ENCODE results near the gene DLG2.
A peak's percentile ranks its signal among the peaks of the same experiment; 100 is the strongest.
"Not testable (repeated sequence)": the region's sequence is repeated elsewhere in the genome, so short reads cannot be mapped to it uniquely, and the experiment has no call there.

Gene DLG2

GRCh38 chr11:83779876-83780275 lies 1847.3 kb downstream of the DLG2 start:
- no peak for DNase-seq (ENCODE audit: low spot score)

GRCh38 chr11:83778596-83778995 lies 1848.5 kb downstream of the DLG2 start:
- DNase-seq (ENCODE audit: low spot score) = no peak

DNA sequence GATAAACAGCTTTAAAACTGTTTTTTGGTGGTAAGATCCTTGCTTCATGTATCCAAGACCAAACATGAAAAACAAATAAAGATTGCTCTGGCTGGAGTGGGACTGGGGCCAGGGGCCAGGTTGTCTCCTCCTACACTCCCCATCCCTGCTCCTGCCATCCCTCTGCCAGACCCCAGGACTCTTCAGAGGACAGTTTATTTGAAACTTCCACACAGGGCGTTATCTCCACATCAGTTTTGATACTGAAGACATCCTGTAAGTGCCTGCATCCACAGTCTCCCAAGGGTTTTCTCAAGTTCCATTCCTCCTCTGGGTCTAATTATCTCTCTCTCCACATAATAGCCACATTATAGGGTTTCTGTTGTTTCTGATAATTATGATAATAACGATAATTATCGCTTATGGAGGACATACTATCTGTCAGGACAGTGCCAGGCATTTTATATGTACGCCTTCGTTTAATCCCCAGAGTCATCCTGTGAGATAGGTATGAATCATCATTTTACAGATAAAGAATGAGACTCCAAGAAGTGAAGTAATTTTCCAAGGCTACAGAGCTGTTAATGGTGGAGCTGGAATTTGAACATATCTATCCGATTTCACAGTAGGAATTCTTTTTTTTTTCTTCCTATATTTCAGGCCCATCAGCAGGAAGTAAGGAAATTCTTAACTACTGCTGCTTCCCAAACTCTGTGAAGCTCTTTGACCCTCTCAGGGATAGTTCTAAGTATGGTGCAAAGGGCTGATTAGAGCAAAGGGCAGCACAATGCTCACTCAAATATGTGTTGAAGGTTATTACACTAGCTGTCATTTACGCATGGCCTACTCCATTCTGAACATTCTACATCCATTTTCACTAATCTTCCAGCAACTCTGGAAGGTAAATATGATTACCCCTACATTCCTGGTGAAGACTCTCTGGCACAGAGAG lies 1852.9 kb downstream of the DLG2 start:
- no peak for DNase-seq (ENCODE audit: low spot score)

DNA sequence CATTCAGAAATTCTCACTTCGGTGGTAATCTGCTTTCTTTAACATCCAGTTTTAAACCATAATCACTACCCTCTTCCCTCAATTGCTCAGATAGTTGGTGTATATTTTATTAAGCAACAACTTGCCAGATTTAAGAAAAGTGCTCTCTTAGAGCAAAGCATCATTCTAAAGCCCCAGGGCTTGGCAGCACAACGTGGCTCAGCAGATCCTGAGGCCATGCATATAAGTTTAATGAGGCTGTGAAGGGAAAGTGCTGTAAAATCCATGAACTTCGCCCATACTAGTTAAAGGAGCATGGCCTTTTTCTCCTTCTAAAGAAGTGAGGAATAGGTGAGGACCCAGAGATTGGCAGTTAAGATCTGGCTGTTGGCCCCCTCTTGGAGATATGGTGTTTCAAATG lies 1858.7 kb downstream of the DLG2 start:
- DNase-seq (ENCODE audit: low spot score) = no peak

- no peak for DNase-seq (ENCODE audit: low spot score)
These were observed 1860.2 kb downstream of the DLG2 start for GRCh38 chr11:83766932-83767331.

DNA sequence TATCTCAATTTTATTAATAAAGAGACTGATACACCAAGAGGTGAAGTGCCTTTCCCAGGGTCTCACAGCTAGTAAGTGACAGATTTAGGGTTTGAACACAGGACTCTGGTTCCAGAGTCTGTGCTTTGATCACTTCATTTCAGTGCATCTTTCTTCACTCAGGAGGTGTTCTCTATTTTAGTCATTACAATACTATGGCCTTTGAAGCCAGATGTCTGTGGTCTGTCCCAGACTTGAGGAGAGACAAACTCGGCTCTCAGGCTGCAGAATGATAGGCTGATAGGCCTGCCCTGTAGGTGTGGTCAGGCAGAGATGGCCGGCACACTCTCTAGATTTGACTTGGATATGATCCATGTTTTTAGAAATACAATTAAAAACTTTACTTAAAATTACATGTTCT lies 1862.5 kb downstream of the DLG2 start:
- no peak for DNase-seq (ENCODE audit: low spot score)

DNA sequence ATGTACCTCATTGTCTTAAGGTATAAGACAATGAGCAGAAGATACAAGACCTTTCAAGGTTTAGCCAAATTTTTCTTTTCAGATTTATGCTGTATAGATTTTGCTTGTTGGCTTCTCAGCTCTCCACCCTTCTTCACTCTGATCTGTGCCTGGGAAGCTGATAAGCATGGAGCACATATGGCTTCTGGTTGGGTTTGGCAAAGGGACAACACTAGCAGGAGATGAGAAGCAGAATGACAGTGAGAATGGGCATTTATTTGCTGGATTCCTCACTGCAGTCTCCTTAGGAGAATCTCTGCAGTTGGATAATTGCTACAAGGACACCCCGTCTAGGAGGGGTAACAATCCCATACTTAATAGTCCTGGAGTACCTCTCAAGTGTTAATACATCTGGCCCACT lies 1866.2 kb downstream of the DLG2 start:
- no peak for DNase-seq (ENCODE audit: low spot score)

DNA sequence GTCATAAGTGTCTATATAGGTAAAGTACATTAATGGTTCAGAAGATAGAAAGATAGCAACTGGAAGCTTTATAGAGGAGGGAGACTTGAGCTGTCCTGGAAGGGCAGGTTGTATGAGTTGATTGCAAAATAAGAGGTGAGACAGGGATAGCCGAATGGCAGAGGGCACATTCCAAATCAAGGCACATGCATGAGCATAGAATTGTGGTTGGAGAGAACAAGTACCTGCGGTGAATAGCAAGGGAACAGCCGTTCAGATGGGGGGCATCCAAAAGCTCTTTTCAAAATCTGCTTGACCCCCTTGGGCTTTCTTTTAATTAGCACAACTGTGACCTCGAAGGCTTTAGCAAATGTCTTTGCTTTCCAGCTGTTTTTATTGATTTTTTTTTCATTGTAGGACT lies 1868.0 kb downstream of the DLG2 start:
- no peak for DNase-seq (ENCODE audit: low spot score)

- no peak for DNase-seq (ENCODE audit: low spot score)
These were observed 1876.1 kb downstream of the DLG2 start for GRCh38 chr11:83751041-83751440.

GRCh38 chr11:83746921-83747585 lies 1880.1 kb downstream of the DLG2 start:
- DNase-seq (ENCODE audit: low spot score) = no peak

DNA sequence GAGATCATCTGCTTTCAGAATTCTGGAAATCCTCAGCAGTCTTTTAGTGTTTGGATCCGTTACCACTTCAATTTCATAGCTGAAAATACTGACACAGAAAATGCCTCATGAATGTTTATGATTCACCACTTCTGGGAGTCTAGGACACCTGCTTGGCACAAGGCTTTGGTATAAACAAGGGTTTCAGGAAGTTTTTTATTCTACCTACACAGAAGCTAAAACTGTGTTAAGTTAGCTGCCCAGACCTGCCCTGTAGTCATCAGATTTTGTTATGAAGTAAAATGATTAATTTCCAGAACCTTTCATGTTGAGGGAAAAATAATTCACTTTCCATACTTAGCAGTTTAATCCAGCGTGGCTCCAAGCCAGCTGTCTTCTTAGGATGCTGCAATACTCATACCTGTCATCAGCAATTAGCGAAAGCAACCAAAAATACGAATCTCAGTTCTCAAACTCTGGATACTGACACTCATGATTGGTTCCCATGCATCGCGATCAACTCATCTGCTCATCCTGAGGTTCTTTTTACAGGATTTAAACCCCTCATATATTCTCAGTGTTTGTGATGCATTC lies 1882.4 kb downstream of the DLG2 start:
- DNase-seq (ENCODE audit: low spot score) = no peak

DNA sequence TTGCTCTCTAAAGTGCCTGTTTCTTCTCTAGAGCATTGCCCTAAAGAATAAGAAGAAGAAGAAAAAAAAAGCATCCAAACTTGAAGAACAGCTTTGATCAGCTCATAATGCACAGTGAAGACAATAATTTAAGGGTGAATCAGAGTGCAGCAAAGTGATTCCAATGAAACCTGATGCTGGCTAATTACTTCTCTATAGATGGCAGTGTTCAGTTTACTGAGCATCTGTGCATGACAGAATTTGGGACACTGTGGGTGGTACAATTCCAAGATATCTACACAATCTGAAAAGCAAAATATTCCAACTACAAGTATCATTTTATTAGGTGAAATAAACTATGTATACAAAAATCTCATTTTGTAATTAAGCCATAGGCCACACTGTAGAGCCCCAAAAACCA lies 1890.5 kb downstream of the DLG2 start:
- no peak for DNase-seq (ENCODE audit: low spot score)

DNA sequence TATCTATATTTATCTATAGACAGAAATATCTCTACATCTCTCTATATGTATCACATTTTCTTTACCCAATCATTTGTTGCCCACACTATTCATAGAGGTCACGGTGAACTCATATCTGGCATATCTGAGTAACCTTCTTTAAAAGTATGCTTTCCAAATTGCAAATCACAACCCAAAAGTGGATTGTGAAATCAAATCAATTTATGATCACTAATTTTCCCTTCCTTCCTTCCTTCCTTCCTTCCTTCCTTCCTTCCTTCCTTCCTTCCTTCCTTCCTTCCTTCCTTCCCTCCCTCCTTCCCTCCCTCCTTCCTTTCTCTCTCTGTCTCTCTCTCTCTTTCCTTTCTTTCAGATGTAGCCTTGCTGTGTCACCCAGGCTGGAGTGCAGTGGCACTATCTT lies 1893.0 kb downstream of the DLG2 start:
- no peak for DNase-seq (ENCODE audit: low spot score)

DNA sequence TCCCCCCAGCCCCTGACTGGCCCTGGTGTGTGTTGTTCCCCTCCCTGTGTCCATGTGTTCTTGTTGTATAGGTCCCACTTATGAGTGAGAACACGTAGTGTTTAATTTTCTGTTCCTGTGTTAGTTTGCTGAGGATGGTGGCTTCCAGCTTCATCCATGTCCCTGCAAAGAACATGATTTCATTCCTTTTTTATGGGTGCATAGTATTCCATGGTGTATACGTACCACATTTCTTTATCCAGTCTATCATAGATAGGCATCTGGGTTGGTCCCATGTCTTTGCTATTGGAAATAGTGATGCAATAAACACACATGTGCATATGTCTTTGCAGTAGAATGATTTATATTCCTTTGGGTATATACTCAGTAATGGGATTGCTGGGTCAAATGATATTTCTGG lies 1895.9 kb downstream of the DLG2 start:
- DNase-seq (ENCODE audit: low spot score) = not testable (repeated sequence)

DNA sequence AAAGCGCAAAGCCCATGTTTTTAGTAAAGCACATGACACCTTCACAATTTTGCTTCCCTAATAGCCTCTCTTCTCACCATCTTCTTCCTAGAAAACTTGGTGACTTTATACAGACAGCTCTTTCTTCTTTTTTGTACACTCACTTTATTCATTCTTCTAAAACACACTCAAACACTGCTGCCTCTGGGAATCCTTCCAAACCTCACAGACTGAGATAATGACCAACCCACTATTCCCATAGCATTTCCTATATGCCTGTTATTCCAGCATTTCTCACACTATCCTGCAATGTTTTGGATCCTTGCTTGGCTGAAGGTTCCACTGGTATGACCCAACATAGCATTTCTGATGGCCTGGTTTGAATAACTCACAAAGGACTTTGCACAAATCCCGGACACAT lies 1898.9 kb downstream of the DLG2 start:
- DNase-seq (ENCODE audit: low spot score) = no peak

DNA sequence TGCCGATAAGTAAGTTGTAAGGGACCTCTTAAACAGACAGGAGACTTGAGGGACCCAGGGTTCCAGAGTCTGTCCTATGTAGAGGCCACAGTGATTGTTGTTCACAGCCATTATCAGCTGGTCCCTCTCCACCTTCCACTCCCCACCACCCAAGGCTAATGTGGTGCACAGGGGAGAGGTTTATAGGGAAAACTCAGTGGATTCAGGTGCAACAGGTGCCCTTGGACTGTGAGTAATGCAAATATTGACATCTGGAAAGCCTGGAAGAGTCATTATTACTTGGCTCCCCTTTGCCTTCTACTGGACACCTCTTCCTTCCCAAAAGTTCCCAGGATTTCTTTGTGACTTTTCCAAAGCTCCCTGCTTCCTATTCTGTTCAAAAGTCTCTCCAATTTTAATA lies 1899.9 kb downstream of the DLG2 start:
- DNase-seq (ENCODE audit: low spot score) = no peak

- no peak for DNase-seq (ENCODE audit: low spot score)
These were observed 1900.8 kb downstream of the DLG2 start for GRCh38 chr11:83726316-83726715.

- DNase-seq (ENCODE audit: low spot score) = no peak
These were observed 1901.4 kb downstream of the DLG2 start for GRCh38 chr11:83725728-83726127.

- DNase-seq (ENCODE audit: low spot score) = no peak
These were observed 1901.9 kb downstream of the DLG2 start for GRCh38 chr11:83725269-83725560.

DNA sequence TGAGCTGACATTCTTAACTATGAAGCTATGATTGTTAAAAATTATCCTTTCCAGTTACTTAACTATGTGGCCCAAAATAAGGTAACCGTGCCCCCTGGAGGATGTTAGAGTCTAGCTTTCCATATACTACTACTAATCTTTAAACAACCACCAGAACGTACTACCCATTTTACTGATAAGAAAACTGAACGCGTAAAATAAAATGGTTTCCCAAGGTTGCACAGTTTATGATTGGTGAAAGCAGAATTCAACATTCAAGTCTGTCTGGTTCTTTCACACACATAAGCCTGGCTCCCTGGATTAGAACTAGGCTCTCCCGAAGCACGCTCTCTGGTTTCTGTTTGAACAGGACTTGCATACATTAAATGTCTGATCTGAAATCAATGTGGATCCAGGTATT lies 1903.1 kb downstream of the DLG2 start:
- peak; percentile 35 for DNase-seq (ENCODE audit: low spot score)

GRCh38 chr11:83722392-83723119 lies 1904.6 kb downstream of the DLG2 start:
- DNase-seq (ENCODE audit: low spot score) = no peak

DNA sequence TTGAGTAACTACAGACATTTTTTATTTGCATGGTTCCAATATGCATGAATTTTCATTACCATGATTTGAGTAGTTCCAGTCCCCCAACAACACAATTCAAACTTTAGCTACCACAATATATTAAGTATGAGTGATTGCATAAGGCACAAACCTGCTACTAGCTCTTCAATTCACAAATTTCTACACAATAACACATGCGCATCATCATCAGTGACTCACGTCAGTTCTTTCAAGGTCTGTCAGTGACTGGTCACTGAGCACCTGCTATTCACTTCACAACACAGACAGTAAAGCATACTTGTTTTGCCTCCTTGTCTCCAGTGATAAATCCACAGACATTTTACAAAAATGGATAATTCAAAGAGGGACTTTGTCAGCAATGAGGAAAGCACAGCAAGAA lies 1905.9 kb downstream of the DLG2 start:
- no peak for DNase-seq (ENCODE audit: low spot score)

DNA sequence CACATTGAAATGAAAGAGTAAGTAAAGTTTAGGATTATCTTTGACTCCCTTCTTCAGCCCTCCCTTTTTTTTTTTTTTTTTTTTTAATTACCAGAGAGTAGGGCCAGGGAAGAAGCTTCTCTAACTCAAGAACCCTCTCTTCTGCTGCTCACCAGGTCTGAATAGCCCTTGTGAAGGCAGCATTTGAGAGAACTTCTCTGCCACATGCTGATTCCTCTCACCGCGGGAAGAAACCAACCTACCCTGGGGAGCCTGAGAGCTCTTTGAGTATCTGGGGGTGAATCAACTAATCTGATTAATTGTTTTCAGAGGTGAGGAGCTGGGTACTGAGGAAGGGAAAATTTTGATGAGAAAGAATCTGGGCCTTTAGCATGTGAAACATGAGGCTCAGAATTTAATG lies 1906.5 kb downstream of the DLG2 start:
- no peak for DNase-seq (ENCODE audit: low spot score)

All from SW480 (cell line).